GM21529 (cell line): ENCODE data around the gene OR10A7.
A peak's percentile ranks its signal among the peaks of the same experiment; 100 is the strongest.
"Not testable (repeated sequence)": the region's sequence is repeated elsewhere in the genome, so short reads cannot be mapped to it uniquely, and the experiment has no call there.

Source experiments
- ATAC-seq: cut with Tn5 transposase; IDR thresholded peaks from one replicate; pipeline ENCODE4 v1.9.1; 2021; ENCODE audit not compliant: unreplicated experiment

Gene OR10A7

GRCh38 chr12:55220725-55221124 is at the start of gene OR10A7:
OR10A7 (plus strand) TSS chr12:55221025; CDS start chr12:55221025, 0 bp downstream.
- no peak for ATAC-seq

- no peak for ATAC-seq
Measured at GRCh38 chr12:55171445-55171844, 49.4 kb upstream of the OR10A7 start.

GRCh38 chr12:55171846-55172245 is 49.0 kb upstream of the OR10A7 start:
- not testable (repeated sequence) for ATAC-seq

- no peak for ATAC-seq
Measured at GRCh38 chr12:55172686-55173085, 48.1 kb upstream of the OR10A7 start.

- no peak for ATAC-seq
Measured at GRCh38 chr12:55173456-55173855, 47.4 kb upstream of the OR10A7 start.

GRCh38 chr12:55188573-55188972 is 32.3 kb upstream of the OR10A7 start:
- no peak for ATAC-seq

GRCh38 chr12:55188974-55189556 is 31.8 kb upstream of the OR10A7 start:
- peak; percentile 80 for ATAC-seq

GRCh38 chr12:55194382-55194781 is 26.4 kb upstream of the OR10A7 start:
- ATAC-seq = no peak

- no peak for ATAC-seq
Measured at GRCh38 chr12:55226523-55226922, 5.7 kb downstream of the OR10A7 start.

- no peak for ATAC-seq
Measured at GRCh38 chr12:55227643-55228042, 6.8 kb downstream of the OR10A7 start.

GRCh38 chr12:55244309-55244708 is 23.5 kb downstream of the OR10A7 start, which contains the start of gene OR6C74:
OR6C74 (plus strand) TSS chr12:55244609; CDS start chr12:55247288, 2,679 bp downstream.
- ATAC-seq = no peak

GRCh38 chr12:55246159-55246558 is 25.3 kb downstream of the OR10A7 start:
- no peak for ATAC-seq

GRCh38 chr12:55250944-55251343 is 30.1 kb downstream of the OR10A7 start:
- no peak for ATAC-seq

- no peak for ATAC-seq
Measured at GRCh38 chr12:55253281-55253680, 32.5 kb downstream of the OR10A7 start.

GRCh38 chr12:55256831-55257230 is 36.0 kb downstream of the OR10A7 start:
- ATAC-seq = no peak

- ATAC-seq = no peak
Measured at GRCh38 chr12:55258303-55258702, 37.5 kb downstream of the OR10A7 start.
